Neural cell (in vitro differentiated cells): Measurements from ENCODE around the gene TUBB2A. TPM values are rescaled to one million over a fixed set of nuclear protein-coding genes. Genes with fewer than 3 reads are reported as not detected.
"Not testable (repeated sequence)": the region's sequence is repeated elsewhere in the genome, so short reads cannot be mapped to it uniquely, and the experiment has no call there.

Experiments used
- H2AFZ ChIP-seq: fragments of 200-600, 300-800 bp; sonication (generic), shearing (Covaris generic); 2 replicates; pipeline ENCODE4 v1.6.0; 2014; ENCODE audit warnings: low read depth, mild to moderate bottlenecking, antibody characterized with exemption, low read length, moderate library complexity
- H3F3A ChIP-seq: fragments of 200-600 bp; shearing (Covaris generic); 2 replicates; pipeline ENCODE4 v1.6.1; 2016; ENCODE audit warnings: mild to moderate bottlenecking, moderate library complexity, mixed read lengths, antibody characterized with exemption, low read length; ENCODE audit not compliant: insufficient read depth, poor library complexity, severe bottlenecking
- H3K27ac ChIP-seq: fragments of 200-600, 300-800 bp; sonication (generic), shearing (Covaris generic); 2 replicates; pipeline ENCODE4 v1.5.1; 2014; ENCODE audit warnings: mild to moderate bottlenecking, low read length, moderate library complexity
- H3K27me3 ChIP-seq: fragments of 300-800, 200-600 bp; sonication (generic), shearing (Covaris generic); 2 replicates; pipeline ENCODE4 v1.6.0; 2014; ENCODE audit warnings: mild to moderate bottlenecking, low read depth, low read length, moderate library complexity; ENCODE audit not compliant: insufficient read depth
- H3K36me3 ChIP-seq: fragments of 300-800, 200-600 bp; sonication (generic), shearing (Covaris generic); 2 replicates; pipeline ENCODE4 v1.5.1; 2014; ENCODE audit warnings: mild to moderate bottlenecking, antibody characterized with exemption, low read length, moderate library complexity; ENCODE audit not compliant: insufficient read depth
- H3K4me2 ChIP-seq: fragments of 300-800, 200-600 bp; sonication (generic), shearing (Covaris generic); 2 replicates; pipeline ENCODE4 v1.6.0; 2014; ENCODE audit warnings: mild to moderate bottlenecking, low read length
- H3K4me3 ChIP-seq: fragments of 300-800, 200-600 bp; sonication (generic), shearing (Covaris generic); 2 replicates; pipeline ENCODE4 v1.5.1; 2014; ENCODE audit warnings: mild to moderate bottlenecking, low read length, moderate library complexity
- H3K79me2 ChIP-seq: fragments of 200-600 bp; shearing (Covaris generic); replicated peaks from 2 replicates; pipeline ENCODE4 v1.6.0; 2014; ENCODE audit warnings: mild to moderate bottlenecking, low read length, moderate library complexity; ENCODE audit not compliant: insufficient read depth
- H3K9ac ChIP-seq: fragments of 300-800, 200-600 bp; sonication (generic), shearing (Covaris generic); 2 replicates; pipeline ENCODE4 v1.6.1; 2016; ENCODE audit warnings: mild to moderate bottlenecking, low read length, mixed read lengths
- H3K9me2 ChIP-seq: fragments of 200-600 bp; shearing (Covaris generic); 2 replicates; pipeline ENCODE4 v1.6.1; 2016; ENCODE audit warnings: mild to moderate bottlenecking, low read length, mixed read lengths; ENCODE audit not compliant: insufficient read depth
- H3K9me3 ChIP-seq: fragments of 200-600, 300-800 bp; sonication (generic), shearing (Covaris generic); 2 replicates; pipeline ENCODE4 v1.6.1; 2016; ENCODE audit warnings: mild to moderate bottlenecking, mixed run types, low read length, moderate library complexity, mixed read lengths
- H4K20me1 ChIP-seq: fragments of 200-600 bp; shearing (Covaris generic); 2 replicates; pipeline ENCODE4 v1.6.1; 2016; ENCODE audit warnings: mild to moderate bottlenecking, mixed run types; ENCODE audit not compliant: insufficient read depth
- EP300 ChIP-seq: fragments of 450-650 bp; conservative IDR thresholded peaks from 2 replicates; pipeline ENCODE4 v1.6.1; 2014; ENCODE audit warnings: antibody characterized with exemption, mild to moderate bottlenecking, moderate library complexity; ENCODE audit not compliant: poor library complexity, severe bottlenecking
- EZH2 ChIP-seq: fragments of 200-600, 300-800 bp; shearing (Covaris generic), sonication (generic); IDR thresholded peaks from 2 replicates; pipeline ENCODE4 v1.6.1; 2014; ENCODE audit warnings: antibody characterized with exemption, low read length, borderline replicate concordance, mild to moderate bottlenecking; ENCODE audit not compliant: insufficient read depth, poor library complexity, severe bottlenecking
- MXI1 ChIP-seq: fragments of 450-650 bp; conservative IDR thresholded peaks from 2 replicates; pipeline ENCODE4 v1.6.1; 2014; ENCODE audit warnings: antibody characterized with exemption, mild to moderate bottlenecking; ENCODE audit not compliant: poor library complexity, severe bottlenecking
- POLR2AphosphoS5 ChIP-seq: IDR thresholded peaks from 2 replicates; pipeline ENCODE4 v1.6.1; 2012
- RAD21 ChIP-seq: fragments of 450-650 bp; conservative IDR thresholded peaks from 2 replicates; pipeline ENCODE4 v1.6.1; 2014; ENCODE audit warnings: antibody characterized with exemption, mild to moderate bottlenecking, moderate library complexity
- SMC3 ChIP-seq: fragments of 450-650 bp; conservative IDR thresholded peaks from 2 replicates; pipeline ENCODE4 v1.6.1; 2014; ENCODE audit warnings: antibody characterized with exemption, mild to moderate bottlenecking, moderate library complexity; ENCODE audit not compliant: poor library complexity
- TAF1 ChIP-seq: IDR thresholded peaks from 2 replicates; pipeline ENCODE4 v1.6.1; 2012; ENCODE audit warnings: low read depth
- polyA plus RNA-seq: library from polyadenylated mRNA; depleted of rRNA; stranded (reverse); fragments of >200 nt; gene quantifications from 2 replicates; pipeline ENCODE4 v1.2.3, GENCODE V29; 2014
- TF ChIP-seq, protein P1 (sequence below): IDR thresholded peaks from 2 replicates; pipeline ENCODE4 v1.6.1; 2012; ENCODE audit warnings: borderline replicate concordance
- TF ChIP-seq, protein P2 (sequence below): fragments of 450-650 bp; IDR thresholded peaks from 2 replicates; pipeline ENCODE4 v1.5.1; 2014; ENCODE audit warnings: antibody characterized with exemption, mild to moderate bottlenecking, moderate library complexity; ENCODE audit not compliant: poor library complexity, severe bottlenecking

TUBB2A gene
- polyA plus RNA-seq, 1 donor from 2014 or later: 1,088 TPM

- Histone ChIP-seq H3K4me3 (peak overlapping the region; percentile 51), H3K27ac (peak overlapping the region; percentile 37), H3K9ac (peak overlapping the region; percentile 55)
- not testable (repeated sequence) for H3K9me3 ChIP-seq, H3K79me2 ChIP-seq, H4K20me1 ChIP-seq, H3K4me2 ChIP-seq, H3K36me3 ChIP-seq, H3K9me2 ChIP-seq, H3K27me3 ChIP-seq, H2AFZ ChIP-seq, H3F3A ChIP-seq
Measured at GRCh38 chr6:3179945-3180344, 22.6 kb upstream of the TUBB2A start.

GRCh38 chr6:3178666-3179065 is 21.3 kb upstream of the TUBB2A start:
- not testable (repeated sequence) for H2AFZ ChIP-seq, H4K20me1 ChIP-seq, H3K36me3 ChIP-seq, H3K9ac ChIP-seq, H3K27ac ChIP-seq, H3K9me2 ChIP-seq, H3F3A ChIP-seq, H3K4me3 ChIP-seq, H3K9me3 ChIP-seq, H3K79me2 ChIP-seq, H3K4me2 ChIP-seq, H3K27me3 ChIP-seq

DNA sequence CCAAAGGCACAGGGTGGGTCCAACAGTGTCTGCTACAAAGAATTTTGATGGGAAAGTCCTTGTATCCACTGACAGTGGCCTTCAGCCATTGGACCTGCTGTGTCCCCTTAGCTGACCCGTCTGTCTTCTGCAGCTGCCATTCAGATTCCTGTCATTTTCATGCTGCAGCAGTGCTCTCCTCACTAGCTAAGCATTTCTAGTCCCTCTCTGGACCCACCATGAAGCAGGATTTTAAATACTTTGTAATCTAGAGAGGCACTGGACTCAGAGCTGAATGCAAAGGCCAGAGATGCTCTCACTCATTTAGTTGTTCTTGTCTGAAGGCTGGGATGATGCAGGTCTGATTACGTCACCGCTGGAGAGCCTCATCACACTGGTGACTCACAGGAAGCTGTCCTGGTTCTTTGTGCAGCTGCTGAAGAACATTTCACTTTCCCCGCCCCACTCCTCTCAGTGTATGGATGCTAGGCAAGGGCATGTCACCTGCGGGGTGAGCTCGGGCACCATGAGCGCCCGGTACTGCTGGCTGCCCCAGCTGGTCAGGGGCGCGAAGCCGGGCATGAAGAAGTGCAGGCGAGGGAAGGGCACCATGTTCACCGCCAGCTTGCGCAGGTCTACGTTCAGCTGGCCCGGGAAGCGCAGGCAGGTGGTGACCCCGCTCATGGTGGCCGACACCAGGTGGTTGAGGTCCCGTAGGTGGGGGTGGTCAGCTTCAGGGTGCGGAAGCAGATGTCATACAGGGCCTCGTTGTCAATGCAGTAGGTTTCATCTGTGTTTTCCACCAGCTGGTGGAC is 19.4 kb upstream of the TUBB2A start:
- no peak overlapping the region for H3K4me3 ChIP-seq
- H3K4me2 ChIP-seq: no peak overlapping the region
- H4K20me1 ChIP-seq: no peaks in the 10 kb centered on the region
- no peaks in the 10 kb centered on the region for H3F3A ChIP-seq
- H2AFZ ChIP-seq: no peak overlapping the region
- H3K79me2 ChIP-seq: no peaks in the 10 kb centered on the region
- no peaks in the 10 kb centered on the region for H3K9me2 ChIP-seq
- no peaks in the 10 kb centered on the region for H3K9me3 ChIP-seq
- no peak overlapping the region for H3K27ac ChIP-seq
- H3K9ac ChIP-seq: no peak overlapping the region
- no peaks in the 10 kb centered on the region for H3K36me3 ChIP-seq
- no peak for TF ChIP-seq EZH2
- no peak for TF ChIP-seq TAF1
- no peak for TF ChIP-seq POLR2AphosphoS5
- TF ChIP-seq, protein P1, sequence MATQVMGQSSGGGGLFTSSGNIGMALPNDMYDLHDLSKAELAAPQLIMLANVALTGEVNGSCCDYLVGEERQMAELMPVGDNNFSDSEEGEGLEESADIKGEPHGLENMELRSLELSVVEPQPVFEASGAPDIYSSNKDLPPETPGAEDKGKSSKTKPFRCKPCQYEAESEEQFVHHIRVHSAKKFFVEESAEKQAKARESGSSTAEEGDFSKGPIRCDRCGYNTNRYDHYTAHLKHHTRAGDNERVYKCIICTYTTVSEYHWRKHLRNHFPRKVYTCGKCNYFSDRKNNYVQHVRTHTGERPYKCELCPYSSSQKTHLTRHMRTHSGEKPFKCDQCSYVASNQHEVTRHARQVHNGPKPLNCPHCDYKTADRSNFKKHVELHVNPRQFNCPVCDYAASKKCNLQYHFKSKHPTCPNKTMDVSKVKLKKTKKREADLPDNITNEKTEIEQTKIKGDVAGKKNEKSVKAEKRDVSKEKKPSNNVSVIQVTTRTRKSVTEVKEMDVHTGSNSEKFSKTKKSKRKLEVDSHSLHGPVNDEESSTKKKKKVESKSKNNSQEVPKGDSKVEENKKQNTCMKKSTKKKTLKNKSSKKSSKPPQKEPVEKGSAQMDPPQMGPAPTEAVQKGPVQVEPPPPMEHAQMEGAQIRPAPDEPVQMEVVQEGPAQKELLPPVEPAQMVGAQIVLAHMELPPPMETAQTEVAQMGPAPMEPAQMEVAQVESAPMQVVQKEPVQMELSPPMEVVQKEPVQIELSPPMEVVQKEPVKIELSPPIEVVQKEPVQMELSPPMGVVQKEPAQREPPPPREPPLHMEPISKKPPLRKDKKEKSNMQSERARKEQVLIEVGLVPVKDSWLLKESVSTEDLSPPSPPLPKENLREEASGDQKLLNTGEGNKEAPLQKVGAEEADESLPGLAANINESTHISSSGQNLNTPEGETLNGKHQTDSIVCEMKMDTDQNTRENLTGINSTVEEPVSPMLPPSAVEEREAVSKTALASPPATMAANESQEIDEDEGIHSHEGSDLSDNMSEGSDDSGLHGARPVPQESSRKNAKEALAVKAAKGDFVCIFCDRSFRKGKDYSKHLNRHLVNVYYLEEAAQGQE: no peak
- TF ChIP-seq MXI1: no peak
- TF ChIP-seq, protein P2, sequence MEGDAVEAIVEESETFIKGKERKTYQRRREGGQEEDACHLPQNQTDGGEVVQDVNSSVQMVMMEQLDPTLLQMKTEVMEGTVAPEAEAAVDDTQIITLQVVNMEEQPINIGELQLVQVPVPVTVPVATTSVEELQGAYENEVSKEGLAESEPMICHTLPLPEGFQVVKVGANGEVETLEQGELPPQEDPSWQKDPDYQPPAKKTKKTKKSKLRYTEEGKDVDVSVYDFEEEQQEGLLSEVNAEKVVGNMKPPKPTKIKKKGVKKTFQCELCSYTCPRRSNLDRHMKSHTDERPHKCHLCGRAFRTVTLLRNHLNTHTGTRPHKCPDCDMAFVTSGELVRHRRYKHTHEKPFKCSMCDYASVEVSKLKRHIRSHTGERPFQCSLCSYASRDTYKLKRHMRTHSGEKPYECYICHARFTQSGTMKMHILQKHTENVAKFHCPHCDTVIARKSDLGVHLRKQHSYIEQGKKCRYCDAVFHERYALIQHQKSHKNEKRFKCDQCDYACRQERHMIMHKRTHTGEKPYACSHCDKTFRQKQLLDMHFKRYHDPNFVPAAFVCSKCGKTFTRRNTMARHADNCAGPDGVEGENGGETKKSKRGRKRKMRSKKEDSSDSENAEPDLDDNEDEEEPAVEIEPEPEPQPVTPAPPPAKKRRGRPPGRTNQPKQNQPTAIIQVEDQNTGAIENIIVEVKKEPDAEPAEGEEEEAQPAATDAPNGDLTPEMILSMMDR: no peak
- TF ChIP-seq RAD21: no peak
- TF ChIP-seq EP300: no peak
- TF ChIP-seq SMC3: no peak
- no peaks in the 10 kb centered on the region for H3K27me3 ChIP-seq
